Dendritic cell treated with granulocyte-macrophage colony-stimulating factor and Interleukin-4, amounts not matched to agents 40 ng/mL and 50 ng/mL, for 4 days (primary cell): ENCODE data around the gene ATP4B.

Experiments
- H3K27ac Mint-ChIP-seq: one replicate; pipeline ENCODE4 v1.8.0; 2022; ENCODE audit warnings: mild to moderate bottlenecking, mixed read lengths
- H3K27me3 Mint-ChIP-seq: one replicate; pipeline ENCODE4 v1.8.0; 2022; ENCODE audit warnings: mild to moderate bottlenecking, mixed read lengths
- H3K36me3 Mint-ChIP-seq: one replicate; pipeline ENCODE4 v1.8.0; 2022; ENCODE audit warnings: low read depth, mixed read lengths
- H3K4me1 Mint-ChIP-seq: one replicate; pipeline ENCODE4 v1.8.0; 2022; ENCODE audit warnings: low read depth, mixed read lengths
- H3K4me3 Mint-ChIP-seq: one replicate; pipeline ENCODE4 v1.8.0; 2022; ENCODE audit warnings: mild to moderate bottlenecking, moderate library complexity, mixed read lengths
- H3K9me3 Mint-ChIP-seq: one replicate; pipeline ENCODE4 v1.8.0; 2022; ENCODE audit warnings: mixed read lengths
- intact Hi-C: fragments of 100-400 bp; cut with micrococcal nuclease; formaldehyde crosslinking; loops from one replicate; pipeline ENCODE4 v1.15.0; 2022

The ATP4B gene

GRCh38 chr13:113641426-113641825, 16.6 kb downstream of the ATP4B start:
- Mint-ChIP-seq H3K36me3 (peaks cover 62% of the 10 kb centered on the region), H3K27me3 (peaks cover 2% of the 10 kb centered on the region), H3K4me1 (peaks cover 2% of the 10 kb centered on the region), H3K4me3 (no peak overlapping the region), H3K27ac (no peak overlapping the region), H3K9me3 (peaks cover 78% of the 10 kb centered on the region)
- intact Hi-C loops = no loop called here

- H3K27me3 Mint-ChIP-seq = no peaks in the 10 kb centered on the region
- intact Hi-C loops = no loop called here
- no peak overlapping the region for H3K27ac Mint-ChIP-seq
- no peaks in the 10 kb centered on the region for H3K4me1 Mint-ChIP-seq
- H3K36me3 Mint-ChIP-seq = peaks cover 79% of the 10 kb centered on the region
- no peak overlapping the region for H3K4me3 Mint-ChIP-seq
- peaks cover 72% of the 10 kb centered on the region for H3K9me3 Mint-ChIP-seq
Measured at GRCh38 chr13:113639616-113640262, 18.3 kb downstream of the ATP4B start.

- intact Hi-C loops = no loop called here
- Mint-ChIP-seq H3K36me3 (peaks cover 88% of the 10 kb centered on the region), H3K4me1 (no peaks in the 10 kb centered on the region), H3K27me3 (no peaks in the 10 kb centered on the region), H3K9me3 (peaks cover 65% of the 10 kb centered on the region), H3K4me3 (no peak overlapping the region), H3K27ac (no peak overlapping the region)
Measured at GRCh38 chr13:113638806-113639205, 19.2 kb downstream of the ATP4B start.

- Mint-ChIP-seq H3K27ac (no peak overlapping the region), H3K9me3 (peaks cover 62% of the 10 kb centered on the region), H3K36me3 (peaks cover 94% of the 10 kb centered on the region), H3K4me3 (no peak overlapping the region), H3K27me3 (no peaks in the 10 kb centered on the region), H3K4me1 (no peaks in the 10 kb centered on the region)
- intact Hi-C loops = no loop called here
Measured at GRCh38 chr13:113638173-113638746, 19.7 kb downstream of the ATP4B start.

GRCh38 chr13:113637262-113638160, 20.5 kb downstream of the ATP4B start:
- Mint-ChIP-seq H3K4me1 (no peaks in the 10 kb centered on the region), H3K36me3 (peaks cover 99% of the 10 kb centered on the region), H3K4me3 (no peak overlapping the region), H3K9me3 (peaks cover 54% of the 10 kb centered on the region), H3K27ac (no peak overlapping the region), H3K27me3 (no peaks in the 10 kb centered on the region)
- intact Hi-C loops = no loop called here

GRCh38 chr13:113636266-113636963, 21.6 kb downstream of the ATP4B start:
- peaks cover 99% of the 10 kb centered on the region for H3K36me3 Mint-ChIP-seq
- H3K4me3 Mint-ChIP-seq = no peak overlapping the region
- no peaks in the 10 kb centered on the region for H3K4me1 Mint-ChIP-seq
- intact Hi-C loops = no loop called here
- H3K9me3 Mint-ChIP-seq = peaks cover 43% of the 10 kb centered on the region
- no peak overlapping the region for H3K27ac Mint-ChIP-seq
- H3K27me3 Mint-ChIP-seq = no peaks in the 10 kb centered on the region

GRCh38 chr13:113635709-113636108, 22.3 kb downstream of the ATP4B start:
- H3K27me3 Mint-ChIP-seq = no peaks in the 10 kb centered on the region
- H3K9me3 Mint-ChIP-seq = peaks cover 37% of the 10 kb centered on the region
- no peak overlapping the region for H3K27ac Mint-ChIP-seq
- H3K4me3 Mint-ChIP-seq = no peak overlapping the region
- intact Hi-C loops = no loop called here
- no peaks in the 10 kb centered on the region for H3K4me1 Mint-ChIP-seq
- peaks cover 98% of the 10 kb centered on the region for H3K36me3 Mint-ChIP-seq

- intact Hi-C loops = no loop called here
- Mint-ChIP-seq H3K27me3 (no peaks in the 10 kb centered on the region), H3K36me3 (peaks cover 97% of the 10 kb centered on the region), H3K4me1 (no peaks in the 10 kb centered on the region), H3K9me3 (peaks cover 31% of the 10 kb centered on the region), H3K4me3 (no peak overlapping the region), H3K27ac (no peak overlapping the region)
Measured at GRCh38 chr13:113635048-113635420, 23.0 kb downstream of the ATP4B start.

- intact Hi-C loops = no loop called here
- Mint-ChIP-seq H3K36me3 (peaks cover 97% of the 10 kb centered on the region), H3K27me3 (no peaks in the 10 kb centered on the region), H3K4me3 (no peak overlapping the region), H3K9me3 (peaks cover 25% of the 10 kb centered on the region), H3K4me1 (no peaks in the 10 kb centered on the region), H3K27ac (no peak overlapping the region)
Measured at GRCh38 chr13:113634279-113635047, 23.5 kb downstream of the ATP4B start.

- peaks cover 97% of the 10 kb centered on the region for H3K36me3 Mint-ChIP-seq
- no peak overlapping the region for H3K27ac Mint-ChIP-seq
- H3K27me3 Mint-ChIP-seq = no peaks in the 10 kb centered on the region
- H3K4me3 Mint-ChIP-seq = no peak overlapping the region
- peaks cover 6% of the 10 kb centered on the region for H3K4me1 Mint-ChIP-seq
- H3K9me3 Mint-ChIP-seq = peaks cover 15% of the 10 kb centered on the region
- intact Hi-C loops = no loop called here
Measured at GRCh38 chr13:113633485-113633873, 24.5 kb downstream of the ATP4B start.

- H3K4me3 Mint-ChIP-seq = no peak overlapping the region
- H3K27ac Mint-ChIP-seq = no peak overlapping the region
- no peaks in the 10 kb centered on the region for H3K27me3 Mint-ChIP-seq
- intact Hi-C loops = no loop called here
- H3K9me3 Mint-ChIP-seq = peaks cover 13% of the 10 kb centered on the region
- H3K4me1 Mint-ChIP-seq = peaks cover 9% of the 10 kb centered on the region
- H3K36me3 Mint-ChIP-seq = peaks cover 98% of the 10 kb centered on the region
Measured at GRCh38 chr13:113632706-113633484, 25.1 kb downstream of the ATP4B start.

- intact Hi-C loops = no loop called here
- Mint-ChIP-seq H3K27ac (no peak overlapping the region), H3K4me3 (no peak overlapping the region), H3K9me3 (no peaks in the 10 kb centered on the region), H3K36me3 (peaks cover 96% of the 10 kb centered on the region), H3K27me3 (no peaks in the 10 kb centered on the region), H3K4me1 (peaks cover 9% of the 10 kb centered on the region)
Measured at GRCh38 chr13:113631341-113632095, 26.5 kb downstream of the ATP4B start.
